IMR-90 (cell line): Measurements from ENCODE around the gene SNED1. TPM values are rescaled to one million over a fixed set of nuclear protein-coding genes. Genes with fewer than 3 reads are reported as not detected.

Experiments
- ATAC-seq: fragments of 200-7000 bp; cut with Tn5 transposase; 2 replicates; pipeline ENCODE4 v1.9.1; 2020; ENCODE audit warnings: low read depth, mild to moderate bottlenecking, moderate library complexity
- BruUV-seq: library from RNA; stranded (reverse); fragments of 400-500 nt; replicated peaks from 2 replicates; lab custom pipeline; 2021; lab: Mats Ljungman, UMichigan
- CTCF ChIA-PET: fragments of 300-600 bp; formaldehyde crosslinking; extraction: SDS; loops from one replicate; lab custom pipeline; 2021; ENCODE audit warnings: antibody characterized with exemption; lab: Yijun Ruan, JAX
- POLR2A ChIA-PET: fragments of 300-600 bp; sonication (Branson Sonifier 250); formaldehyde crosslinking; loops from one replicate; lab custom pipeline; 2022; ENCODE audit warnings: antibody characterized with exemption; ENCODE audit not compliant: unreplicated experiment; lab: Charles Lee
- DNase-seq: peaks from one replicate; pipeline ENCODE4 v3.0.0; 2013
- H2AFZ ChIP-seq: replicated peaks from 2 replicates; pipeline ENCODE3; 2013; ENCODE audit warnings: low read length, mild to moderate bottlenecking; ENCODE audit not compliant: poor library complexity
- H2AK5ac ChIP-seq: 2 replicates; pipeline ENCODE4 v1.6.1; 2013; ENCODE audit warnings: low read depth, low read length, inconsistent platforms
- H2AK9ac ChIP-seq: replicated peaks from 2 replicates; pipeline ENCODE3; 2013; ENCODE audit warnings: mild to moderate bottlenecking, low read depth, low read length, moderate library complexity; ENCODE audit not compliant: poor library complexity
- H2BK120ac ChIP-seq: 2 replicates; pipeline ENCODE4 v1.6.1; 2013; ENCODE audit warnings: low read depth, low read length, inconsistent platforms
- H2BK15ac ChIP-seq: 3 replicates; pipeline ENCODE4 v1.6.1; 2013; ENCODE audit warnings: low read depth, low read length, inconsistent platforms
- H2BK20ac ChIP-seq: 2 replicates; pipeline ENCODE4 v1.6.1; 2013; ENCODE audit warnings: low read depth, mild to moderate bottlenecking, inconsistent platforms, low read length, moderate library complexity
- H2BK5ac ChIP-seq: 2 replicates; pipeline ENCODE4 v1.6.1; 2013; ENCODE audit warnings: mild to moderate bottlenecking, low read depth, low read length, inconsistent platforms; ENCODE audit not compliant: poor library complexity, severe bottlenecking
- H3K14ac ChIP-seq: replicated peaks from 2 replicates; pipeline ENCODE4 v1.6.1; 2013; ENCODE audit warnings: low read depth, low read length, inconsistent platforms
- H3K18ac ChIP-seq: 2 replicates; pipeline ENCODE4 v1.6.1; 2013; ENCODE audit warnings: low read depth, low read length, control low read depth
- H3K23ac ChIP-seq: 2 replicates; pipeline ENCODE4 v1.6.1; 2013; ENCODE audit warnings: low read depth, low read length, inconsistent platforms
- H3K27ac ChIP-seq: 2 replicates; pipeline ENCODE4 v1.5.1; 2013; ENCODE audit warnings: mild to moderate bottlenecking, control low read depth, low read length; ENCODE audit not compliant: insufficient read depth
- H3K27me3 ChIP-seq: 2 replicates; pipeline ENCODE4 v1.6.1; 2013; ENCODE audit warnings: low read length; ENCODE audit not compliant: control insufficient read depth, insufficient read depth
- H3K36me3 ChIP-seq: 2 replicates; pipeline ENCODE4 v1.6.1; 2013; ENCODE audit warnings: low read length, mixed read lengths; ENCODE audit not compliant: control insufficient read depth, insufficient read depth
- H3K4ac ChIP-seq: 2 replicates; pipeline ENCODE4 v1.6.1; 2013; ENCODE audit warnings: low read depth, low read length, inconsistent platforms
- H3K4me1 ChIP-seq: 2 replicates; pipeline ENCODE4 v1.6.1; 2013; ENCODE audit warnings: low read length, mixed read lengths; ENCODE audit not compliant: control insufficient read depth, insufficient read depth
- H3K4me2 ChIP-seq: 2 replicates; pipeline ENCODE4 v1.6.1; 2013; ENCODE audit warnings: low read depth, mild to moderate bottlenecking, control low read depth, low read length, moderate library complexity
- H3K4me3 ChIP-seq: 2 replicates; pipeline ENCODE4 v1.5.1; 2013; ENCODE audit warnings: low read depth, mild to moderate bottlenecking, control low read depth, low read length, moderate library complexity; ENCODE audit not compliant: insufficient read depth
- H3K56ac ChIP-seq: 2 replicates; pipeline ENCODE4 v1.6.1; 2013; ENCODE audit warnings: low read length, inconsistent platforms; ENCODE audit not compliant: insufficient read depth; ENCODE audit errors: extremely low read depth
- H3K79me1 ChIP-seq, 2 experiments: 2 replicates each; pipeline ENCODE4 v1.6.1; 2013; ENCODE audit warnings: low read length in 2 of 2, inconsistent platforms in 1 of 2, low read depth in 1 of 2
- H3K9ac ChIP-seq: 2 replicates; pipeline ENCODE4 v1.6.1; 2013; ENCODE audit warnings: low read depth, low read length, control low read depth
- H3K9me1 ChIP-seq: 2 replicates; pipeline ENCODE4 v1.6.1; 2013; ENCODE audit warnings: low read length, inconsistent platforms; ENCODE audit not compliant: insufficient read depth
- H3K9me3 ChIP-seq: 2 replicates; pipeline ENCODE4 v1.6.1; 2013; ENCODE audit warnings: low read length; ENCODE audit not compliant: control insufficient read depth, insufficient read depth
- H4K20me1 ChIP-seq: 2 replicates; pipeline ENCODE4 v1.6.1; 2013; ENCODE audit warnings: low read length, inconsistent platforms; ENCODE audit not compliant: insufficient read depth
- H4K5ac ChIP-seq: 2 replicates; pipeline ENCODE4 v1.6.1; 2013; ENCODE audit warnings: mild to moderate bottlenecking, low read depth, low read length, control low read depth
- H4K8ac ChIP-seq, 2 experiments: 2 replicates each; pipeline ENCODE4 v1.6.1; 2013; ENCODE audit warnings: low read depth in 2 of 2, low read length in 2 of 2, control low read depth in 1 of 2, inconsistent platforms in 1 of 2
- H4K91ac ChIP-seq: 2 replicates; pipeline ENCODE4 v1.6.1; 2013; ENCODE audit warnings: low read depth, low read length, inconsistent platforms; ENCODE audit not compliant: insufficient read depth
- CEBPB ChIP-seq: IDR thresholded peaks from 2 replicates; pipeline ENCODE4 v1.6.1; 2012; ENCODE audit warnings: low read depth, low read length, improper control_type of control experiment
- MAZ ChIP-seq: IDR thresholded peaks from 2 replicates; pipeline ENCODE4 v1.6.1; 2012; ENCODE audit warnings: low read depth, mild to moderate bottlenecking, low read length, improper control_type of control experiment, moderate library complexity, borderline replicate concordance
- WGBS, 2 experiments: methylation state at CpG; one replicate each; pipeline versions ENCODE4 v1.1.5 to v1.1.7; 2013; ENCODE audit warnings: missing lambda C conversion rate in 2 of 2; ENCODE audit not compliant: insufficient read length in 1 of 2; ENCODE audit errors: extremely low coverage in 2 of 2; 5-methylcytosine and 5-hydroxymethylcytosine counted together
- dilution Hi-C: fragments of 300-500 bp; cut with HindIII; formaldehyde crosslinking; loops from one replicate; pipeline ENCODE4 v1.14.3; 2018; ENCODE audit warnings: low sequenced_read_pairs; ENCODE audit not compliant: unreplicated experiment
- in situ Hi-C: fragments of 300-500 bp; cut with MboI; formaldehyde crosslinking; loops from 3 replicates; pipeline ENCODE4 v1.14.3; 2019; ENCODE audit warnings: low sequenced_read_pairs, inconsistent platforms, mixed read lengths
- intact Hi-C: fragments of 100-400 bp; cut with micrococcal nuclease; formaldehyde crosslinking; loops from 2 replicates; pipeline ENCODE4 v1.10.0; 2022
- polyA plus RNA-seq, 3 experiments: library from polyadenylated mRNA; depleted of rRNA; stranded (reverse); fragments of >200 nt; gene quantifications; 2 replicates each; pipeline ENCODE4 v1.2.3, GENCODE V29; 2012; ENCODE audit warnings: low replicate concordance in 1 of 3
- total RNA-seq: library from RNA; depleted of rRNA; stranded (reverse); fragments of >200 nt; gene quantifications from 2 replicates; pipeline ENCODE4 v1.2.3, GENCODE V29; 2012

Gene SNED1
- total and polyA plus RNA-seq, 2 of the 4 experiments (the other 2 are of a cell fraction), result 1.1 to 3.4 TPM

GRCh38 chr2:241048949-241049343 is 50.5 kb downstream of the SNED1 start:
- no TSS peak for BruUV-seq
- no peak overlapping the region for H3K4me3 ChIP-seq
- H3K36me3 ChIP-seq, result peaks cover 21% of the 10 kb centered on the region
- ATAC-seq (no peak), DNase-seq (no peak)
- H3K9me1 ChIP-seq, result no peaks in the 10 kb centered on the region
- no peak overlapping the region for H3K27ac ChIP-seq
- no peak overlapping the region for H2AK9ac ChIP-seq
- H3K18ac ChIP-seq, result no peak overlapping the region
- H4K8ac ChIP-seq, result no peak overlapping the region
- no peak overlapping the region for H4K91ac ChIP-seq
- H2AK5ac ChIP-seq, result no peak overlapping the region
- H4K5ac ChIP-seq, result no peak overlapping the region
- no peak overlapping the region for H3K23ac ChIP-seq
- H3K4me1 ChIP-seq, result no peaks in the 10 kb centered on the region
- TF ChIP-seq CEBPB, result no peak
- no peak for TF ChIP-seq MAZ
- intact Hi-C loops (no loop called here), in situ Hi-C loops (no loop called here), dilution Hi-C loops (no loop called here)
- H2BK15ac ChIP-seq, result no peak overlapping the region
- CTCF ChIA-PET, result no interaction called here
- peaks cover 5% of the 10 kb centered on the region for H3K9me3 ChIP-seq
- no peak overlapping the region for H3K4ac ChIP-seq
- no peak overlapping the region for H2BK20ac ChIP-seq
- no peaks in the 10 kb centered on the region for H3K27me3 ChIP-seq
- H2BK120ac ChIP-seq, result no peak overlapping the region
- POLR2A ChIA-PET, result no interaction called here
- no peak overlapping the region for H3K14ac ChIP-seq
- no peaks in the 10 kb centered on the region for H3K79me1 ChIP-seq
- H3K56ac ChIP-seq, result no peak overlapping the region
- no peak overlapping the region for H2BK5ac ChIP-seq
- no peak overlapping the region for H3K4me2 ChIP-seq
- H4K20me1 ChIP-seq, result no peaks in the 10 kb centered on the region
- 100% methylated on average over 2 of the region's 11 CpGs; no CpG with 5 or more reads in 1 of the 2 experiments for WGBS, 2 experiments
- H3K9ac ChIP-seq, result no peak overlapping the region
- H2AFZ ChIP-seq, result no peak overlapping the region
